ENCODE data around the gene PPP6R3. TPM values are rescaled to one million over a fixed set of nuclear protein-coding genes. Genes with fewer than 3 reads are reported as not detected.

The PPP6R3 gene
- total and polyA plus RNA-seq, 2 of the 8 experiments (the other 6 are each of a cell fraction or from before 2014, with no cell fraction given) = 44.6 to 150 TPM

DNA sequence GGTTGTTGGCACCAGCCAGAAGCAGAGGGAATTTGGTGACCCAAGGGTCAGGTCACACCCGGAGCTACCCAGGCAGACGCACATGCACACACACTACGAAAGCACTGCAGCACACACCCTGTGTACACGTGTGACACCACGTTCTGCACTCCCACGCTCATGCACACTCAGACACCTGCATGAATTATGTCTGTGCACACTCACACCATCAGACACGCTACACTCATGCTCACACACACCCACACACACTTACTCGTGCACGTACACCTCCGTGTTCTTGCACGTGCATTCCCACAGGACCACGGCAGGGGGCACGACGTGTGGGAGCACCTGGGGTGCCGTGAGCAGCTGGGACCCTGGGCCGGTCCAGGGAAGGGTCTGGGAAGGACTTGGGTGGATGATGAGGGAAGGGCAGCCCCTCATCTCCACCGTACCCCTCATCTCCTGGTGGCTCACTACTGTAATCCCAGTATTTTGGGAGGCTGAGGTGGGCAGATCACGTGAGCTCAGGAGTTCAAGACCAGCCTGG, 203.0 kb downstream of the PPP6R3 start (continued):
- TF ChIP-seq, protein P1, sequence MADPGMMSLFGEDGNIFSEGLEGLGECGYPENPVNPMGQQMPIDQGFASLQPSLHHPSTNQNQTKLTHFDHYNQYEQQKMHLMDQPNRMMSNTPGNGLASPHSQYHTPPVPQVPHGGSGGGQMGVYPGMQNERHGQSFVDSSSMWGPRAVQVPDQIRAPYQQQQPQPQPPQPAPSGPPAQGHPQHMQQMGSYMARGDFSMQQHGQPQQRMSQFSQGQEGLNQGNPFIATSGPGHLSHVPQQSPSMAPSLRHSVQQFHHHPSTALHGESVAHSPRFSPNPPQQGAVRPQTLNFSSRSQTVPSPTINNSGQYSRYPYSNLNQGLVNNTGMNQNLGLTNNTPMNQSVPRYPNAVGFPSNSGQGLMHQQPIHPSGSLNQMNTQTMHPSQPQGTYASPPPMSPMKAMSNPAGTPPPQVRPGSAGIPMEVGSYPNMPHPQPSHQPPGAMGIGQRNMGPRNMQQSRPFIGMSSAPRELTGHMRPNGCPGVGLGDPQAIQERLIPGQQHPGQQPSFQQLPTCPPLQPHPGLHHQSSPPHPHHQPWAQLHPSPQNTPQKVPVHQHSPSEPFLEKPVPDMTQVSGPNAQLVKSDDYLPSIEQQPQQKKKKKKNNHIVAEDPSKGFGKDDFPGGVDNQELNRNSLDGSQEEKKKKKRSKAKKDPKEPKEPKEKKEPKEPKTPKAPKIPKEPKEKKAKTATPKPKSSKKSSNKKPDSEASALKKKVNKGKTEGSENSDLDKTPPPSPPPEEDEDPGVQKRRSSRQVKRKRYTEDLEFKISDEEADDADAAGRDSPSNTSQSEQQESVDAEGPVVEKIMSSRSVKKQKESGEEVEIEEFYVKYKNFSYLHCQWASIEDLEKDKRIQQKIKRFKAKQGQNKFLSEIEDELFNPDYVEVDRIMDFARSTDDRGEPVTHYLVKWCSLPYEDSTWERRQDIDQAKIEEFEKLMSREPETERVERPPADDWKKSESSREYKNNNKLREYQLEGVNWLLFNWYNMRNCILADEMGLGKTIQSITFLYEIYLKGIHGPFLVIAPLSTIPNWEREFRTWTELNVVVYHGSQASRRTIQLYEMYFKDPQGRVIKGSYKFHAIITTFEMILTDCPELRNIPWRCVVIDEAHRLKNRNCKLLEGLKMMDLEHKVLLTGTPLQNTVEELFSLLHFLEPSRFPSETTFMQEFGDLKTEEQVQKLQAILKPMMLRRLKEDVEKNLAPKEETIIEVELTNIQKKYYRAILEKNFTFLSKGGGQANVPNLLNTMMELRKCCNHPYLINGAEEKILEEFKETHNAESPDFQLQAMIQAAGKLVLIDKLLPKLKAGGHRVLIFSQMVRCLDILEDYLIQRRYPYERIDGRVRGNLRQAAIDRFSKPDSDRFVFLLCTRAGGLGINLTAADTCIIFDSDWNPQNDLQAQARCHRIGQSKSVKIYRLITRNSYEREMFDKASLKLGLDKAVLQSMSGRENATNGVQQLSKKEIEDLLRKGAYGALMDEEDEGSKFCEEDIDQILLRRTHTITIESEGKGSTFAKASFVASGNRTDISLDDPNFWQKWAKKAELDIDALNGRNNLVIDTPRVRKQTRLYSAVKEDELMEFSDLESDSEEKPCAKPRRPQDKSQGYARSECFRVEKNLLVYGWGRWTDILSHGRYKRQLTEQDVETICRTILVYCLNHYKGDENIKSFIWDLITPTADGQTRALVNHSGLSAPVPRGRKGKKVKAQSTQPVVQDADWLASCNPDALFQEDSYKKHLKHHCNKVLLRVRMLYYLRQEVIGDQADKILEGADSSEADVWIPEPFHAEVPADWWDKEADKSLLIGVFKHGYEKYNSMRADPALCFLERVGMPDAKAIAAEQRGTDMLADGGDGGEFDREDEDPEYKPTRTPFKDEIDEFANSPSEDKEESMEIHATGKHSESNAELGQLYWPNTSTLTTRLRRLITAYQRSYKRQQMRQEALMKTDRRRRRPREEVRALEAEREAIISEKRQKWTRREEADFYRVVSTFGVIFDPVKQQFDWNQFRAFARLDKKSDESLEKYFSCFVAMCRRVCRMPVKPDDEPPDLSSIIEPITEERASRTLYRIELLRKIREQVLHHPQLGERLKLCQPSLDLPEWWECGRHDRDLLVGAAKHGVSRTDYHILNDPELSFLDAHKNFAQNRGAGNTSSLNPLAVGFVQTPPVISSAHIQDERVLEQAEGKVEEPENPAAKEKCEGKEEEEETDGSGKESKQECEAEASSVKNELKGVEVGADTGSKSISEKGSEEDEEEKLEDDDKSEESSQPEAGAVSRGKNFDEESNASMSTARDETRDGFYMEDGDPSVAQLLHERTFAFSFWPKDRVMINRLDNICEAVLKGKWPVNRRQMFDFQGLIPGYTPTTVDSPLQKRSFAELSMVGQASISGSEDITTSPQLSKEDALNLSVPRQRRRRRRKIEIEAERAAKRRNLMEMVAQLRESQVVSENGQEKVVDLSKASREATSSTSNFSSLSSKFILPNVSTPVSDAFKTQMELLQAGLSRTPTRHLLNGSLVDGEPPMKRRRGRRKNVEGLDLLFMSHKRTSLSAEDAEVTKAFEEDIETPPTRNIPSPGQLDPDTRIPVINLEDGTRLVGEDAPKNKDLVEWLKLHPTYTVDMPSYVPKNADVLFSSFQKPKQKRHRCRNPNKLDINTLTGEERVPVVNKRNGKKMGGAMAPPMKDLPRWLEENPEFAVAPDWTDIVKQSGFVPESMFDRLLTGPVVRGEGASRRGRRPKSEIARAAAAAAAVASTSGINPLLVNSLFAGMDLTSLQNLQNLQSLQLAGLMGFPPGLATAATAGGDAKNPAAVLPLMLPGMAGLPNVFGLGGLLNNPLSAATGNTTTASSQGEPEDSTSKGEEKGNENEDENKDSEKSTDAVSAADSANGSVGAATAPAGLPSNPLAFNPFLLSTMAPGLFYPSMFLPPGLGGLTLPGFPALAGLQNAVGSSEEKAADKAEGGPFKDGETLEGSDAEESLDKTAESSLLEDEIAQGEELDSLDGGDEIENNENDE (IDR thresholded peaks at IDR 0.05; ENCODE audit: insufficient replicate concordance, low read length) = no peak
- TF ChIP-seq CREB1 (IDR thresholded peaks at IDR 0.05) (no peak), SIN3A (conservative IDR thresholded peaks at IDR 0.05 in 1 of 2, IDR thresholded peaks at IDR 0.05 in 1 of 2; ENCODE audit: low read depth in 1 of 2, low read length in 2 of 2) (no peak), SAP30 (IDR thresholded peaks at IDR 0.05; ENCODE audit: insufficient read depth, insufficient replicate concordance, low read length) (no peak), GABPA (IDR thresholded peaks at IDR 0.05; ENCODE audit: borderline replicate concordance, insufficient read depth, low read length) (no peak), EZH2 (IDR thresholded peaks at IDR 0.05; ENCODE audit: low read depth, low read length, severe bottlenecking) (no peak), BCL11A (IDR thresholded peaks at IDR 0.05; ENCODE audit: low read depth in 2 of 2, low read length in 2 of 2) (no peak), CBX8 (IDR thresholded peaks at IDR 0.05; ENCODE audit: borderline replicate concordance, low read depth, low read length) (no peak), POLR2AphosphoS5 (IDR thresholded peaks at IDR 0.05; ENCODE audit: low read depth, low read length) (no peak), CHD2 (IDR thresholded peaks at IDR 0.05; ENCODE audit: low read length) (no peak)
